GM18873 (cell line): ENCODE data around the gene NIP7.

Experiments used
- ATAC-seq: cut with Tn5 transposase; IDR thresholded peaks from one replicate; pipeline ENCODE4 v1.9.1; 2021; ENCODE audit warnings: mild to moderate bottlenecking, moderate library complexity, moderate number of reproducible peaks; ENCODE audit not compliant: unreplicated experiment, low FRiP score

Gene NIP7

GRCh38 chr16:69381231-69381630 is 41.7 kb downstream of the NIP7 start:
- no peak for ATAC-seq

GRCh38 chr16:69382421-69382820 is 42.8 kb downstream of the NIP7 start:
- no peak for ATAC-seq

- no peak for ATAC-seq
Observed at GRCh38 chr16:69384974-69385373, 45.4 kb downstream of the NIP7 start.

- ATAC-seq: no peak
Observed at GRCh38 chr16:69386596-69386995, 47.0 kb downstream of the NIP7 start.
